Neural progenitor cell (in vitro differentiated cells): ENCODE data around the gene NFATC2.

Source experiments
- EZH2 ChIP-seq: fragments of 200-600 bp; sonication (generic); IDR thresholded peaks from 2 replicates; pipeline ENCODE4 v1.6.1; 2017; ENCODE audit warnings: antibody characterized with exemption, mild to moderate bottlenecking, moderate library complexity
- EZH2phosphoT487 ChIP-seq: fragments of 200-600 bp; sonication (generic); IDR thresholded peaks from 2 replicates; pipeline ENCODE4 v1.6.1; 2017; ENCODE audit warnings: antibody characterized with exemption
- TF ChIP-seq, protein P1 (sequence below): fragments of 200-600 bp; sonication (generic); IDR thresholded peaks from 2 replicates; pipeline ENCODE4 v1.5.1; 2017; ENCODE audit warnings: antibody characterized with exemption, mild to moderate bottlenecking

DNA sequence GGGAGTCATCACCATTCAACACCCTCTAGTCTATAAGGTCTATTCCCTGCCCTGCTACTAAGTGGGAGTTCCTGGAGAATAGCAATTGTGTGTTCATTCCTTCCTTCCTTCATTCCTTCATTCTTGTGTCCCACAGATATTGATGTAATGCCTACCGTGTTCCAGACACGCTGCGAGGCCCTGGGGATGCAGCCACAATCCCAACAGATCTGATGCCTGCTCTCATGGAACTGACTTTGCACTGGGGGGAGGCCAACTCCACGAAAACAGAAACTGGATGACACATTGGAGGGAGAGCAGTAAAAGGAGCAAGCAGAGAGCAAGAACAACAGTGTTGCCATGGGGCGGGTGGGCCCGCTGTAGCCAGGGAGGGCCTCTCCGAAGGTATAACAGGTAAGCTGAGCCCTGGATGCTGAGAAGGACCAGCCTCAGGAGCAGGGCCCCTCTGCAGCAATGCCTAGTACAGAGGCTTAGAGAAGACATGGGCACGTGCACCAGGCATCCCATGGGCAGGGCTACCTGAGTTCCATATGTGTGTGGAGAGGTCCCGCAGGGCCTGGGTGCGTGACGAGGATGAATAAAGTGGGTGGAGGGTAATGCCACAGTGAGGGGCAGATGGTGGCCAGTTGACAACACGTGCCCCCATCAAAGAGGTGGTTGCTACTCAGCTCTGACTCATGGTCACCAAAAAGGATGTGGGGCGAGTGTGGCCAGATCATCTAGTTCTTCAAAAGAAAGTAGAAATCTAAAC is 173.9 kb downstream of the NFATC2 start:
- TF ChIP-seq, protein P1, sequence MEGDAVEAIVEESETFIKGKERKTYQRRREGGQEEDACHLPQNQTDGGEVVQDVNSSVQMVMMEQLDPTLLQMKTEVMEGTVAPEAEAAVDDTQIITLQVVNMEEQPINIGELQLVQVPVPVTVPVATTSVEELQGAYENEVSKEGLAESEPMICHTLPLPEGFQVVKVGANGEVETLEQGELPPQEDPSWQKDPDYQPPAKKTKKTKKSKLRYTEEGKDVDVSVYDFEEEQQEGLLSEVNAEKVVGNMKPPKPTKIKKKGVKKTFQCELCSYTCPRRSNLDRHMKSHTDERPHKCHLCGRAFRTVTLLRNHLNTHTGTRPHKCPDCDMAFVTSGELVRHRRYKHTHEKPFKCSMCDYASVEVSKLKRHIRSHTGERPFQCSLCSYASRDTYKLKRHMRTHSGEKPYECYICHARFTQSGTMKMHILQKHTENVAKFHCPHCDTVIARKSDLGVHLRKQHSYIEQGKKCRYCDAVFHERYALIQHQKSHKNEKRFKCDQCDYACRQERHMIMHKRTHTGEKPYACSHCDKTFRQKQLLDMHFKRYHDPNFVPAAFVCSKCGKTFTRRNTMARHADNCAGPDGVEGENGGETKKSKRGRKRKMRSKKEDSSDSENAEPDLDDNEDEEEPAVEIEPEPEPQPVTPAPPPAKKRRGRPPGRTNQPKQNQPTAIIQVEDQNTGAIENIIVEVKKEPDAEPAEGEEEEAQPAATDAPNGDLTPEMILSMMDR = no peak
- no peak for TF ChIP-seq EZH2phosphoT487
- no peak for TF ChIP-seq EZH2
